PC-3 (cell line): ENCODE results near the gene GMEB2.

Source experiments
- CTCF ChIP-seq: fragments of 300-600 bp; sonication (generic); conservative IDR thresholded peaks from 2 replicates; pipeline ENCODE4 v1.5.1; 2017; ENCODE audit warnings: antibody characterized with exemption, low read depth, mild to moderate bottlenecking, low read length
- EZH2 ChIP-seq: fragments of 300-600 bp; sonication (generic); IDR thresholded peaks from one replicate; pipeline ENCODE4 v1.6.1; 2017; ENCODE audit warnings: antibody characterized with exemption, mild to moderate bottlenecking, low read length; ENCODE audit not compliant: unreplicated experiment

- TF ChIP-seq EZH2 (no peak), CTCF (no peak)
Measured at GRCh38 chr20:63543733-63544132, 83.2 kb downstream of the GMEB2 start.
